DOHH2 (cell line): ENCODE measurements around the gene RAB7A.

ENCODE experiments used
- CTCF ChIP-seq: fragments of 200-600 bp; sonication (generic); IDR thresholded peaks from one replicate; pipeline ENCODE4 v1.5.1; 2014; ENCODE audit warnings: antibody characterized with exemption, mild to moderate bottlenecking, low read depth, low read length; ENCODE audit not compliant: poor library complexity, severe bottlenecking
- EZH2phosphoT487 ChIP-seq: fragments of 200-600 bp; sonication (generic); IDR thresholded peaks from 2 replicates; pipeline ENCODE4 v1.6.1; 2017; ENCODE audit warnings: borderline replicate concordance, mild to moderate bottlenecking, antibody characterized with exemption, low read length, moderate library complexity, mixed read lengths

GRCh38 chr3:128745742-128746141 lies 19.8 kb downstream of the RAB7A start:
- no peak for TF ChIP-seq CTCF
- no peak for TF ChIP-seq EZH2phosphoT487
